ENCODE data around the gene MET. TPM values are rescaled to one million over a fixed set of nuclear protein-coding genes. Genes with fewer than 3 reads are reported as not detected.

The MET gene
- total and polyA plus RNA-seq, 8 donors: 2.0 to 23.5 (median 13.4) TPM

DNA sequence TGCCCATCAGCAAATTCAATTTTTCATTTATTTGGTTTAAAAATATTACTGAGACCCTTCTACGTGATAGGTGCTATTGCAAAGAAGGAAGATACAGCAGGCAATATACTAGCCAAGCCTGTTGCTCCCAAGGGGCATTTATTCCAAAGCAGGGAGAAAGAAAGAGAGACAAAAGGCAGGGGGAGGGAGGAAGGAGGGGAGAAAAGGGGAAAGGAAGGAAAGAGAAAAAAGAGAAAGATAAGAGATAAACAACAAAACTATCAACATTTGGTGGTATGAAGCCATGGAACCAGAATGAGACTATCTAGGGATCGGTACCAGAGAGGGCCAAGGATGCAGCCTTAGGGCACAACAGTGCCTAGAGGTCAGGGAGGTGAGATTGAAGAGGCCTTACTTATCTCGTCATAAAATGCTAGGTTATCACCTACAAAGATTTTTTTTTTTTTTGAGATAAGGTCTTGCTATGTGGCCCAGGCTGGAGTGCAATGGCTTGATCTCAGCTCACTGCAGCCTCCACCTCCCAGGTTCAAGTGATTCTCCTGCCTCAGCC, 135.1 kb downstream of the MET start:
- Histone ChIP-seq H3K4me1 (peaks cover 20 to 27% (median 23%) of the 10 kb centered on the region in 3 donors), H3K4me3 (no peak overlapping the region), H3K9me3 (no peaks in the 10 kb centered on the region), H3K27ac (no peak overlapping the region), H3K36me3 (no peaks in the 10 kb centered on the region), H3K27me3 (no peaks in the 10 kb centered on the region)
- no peak for FAIRE-seq
- TF ChIP-seq, protein P1, sequence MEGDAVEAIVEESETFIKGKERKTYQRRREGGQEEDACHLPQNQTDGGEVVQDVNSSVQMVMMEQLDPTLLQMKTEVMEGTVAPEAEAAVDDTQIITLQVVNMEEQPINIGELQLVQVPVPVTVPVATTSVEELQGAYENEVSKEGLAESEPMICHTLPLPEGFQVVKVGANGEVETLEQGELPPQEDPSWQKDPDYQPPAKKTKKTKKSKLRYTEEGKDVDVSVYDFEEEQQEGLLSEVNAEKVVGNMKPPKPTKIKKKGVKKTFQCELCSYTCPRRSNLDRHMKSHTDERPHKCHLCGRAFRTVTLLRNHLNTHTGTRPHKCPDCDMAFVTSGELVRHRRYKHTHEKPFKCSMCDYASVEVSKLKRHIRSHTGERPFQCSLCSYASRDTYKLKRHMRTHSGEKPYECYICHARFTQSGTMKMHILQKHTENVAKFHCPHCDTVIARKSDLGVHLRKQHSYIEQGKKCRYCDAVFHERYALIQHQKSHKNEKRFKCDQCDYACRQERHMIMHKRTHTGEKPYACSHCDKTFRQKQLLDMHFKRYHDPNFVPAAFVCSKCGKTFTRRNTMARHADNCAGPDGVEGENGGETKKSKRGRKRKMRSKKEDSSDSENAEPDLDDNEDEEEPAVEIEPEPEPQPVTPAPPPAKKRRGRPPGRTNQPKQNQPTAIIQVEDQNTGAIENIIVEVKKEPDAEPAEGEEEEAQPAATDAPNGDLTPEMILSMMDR (IDR thresholded peaks at IDR 0.05): no peak
- 79 to 83% methylated on average over 3 of the region's 3 CpGs for WGBS, 2 donors
- no peak for DNase-seq
- ATAC-seq: no peak
- intact Hi-C loops (cut with DNase I): loop anchor here in 1 of 3 donors (5.0 kb wide), 1 partner anchor 205 kb away; no protein-coding TSS in a partner anchor

DNA sequence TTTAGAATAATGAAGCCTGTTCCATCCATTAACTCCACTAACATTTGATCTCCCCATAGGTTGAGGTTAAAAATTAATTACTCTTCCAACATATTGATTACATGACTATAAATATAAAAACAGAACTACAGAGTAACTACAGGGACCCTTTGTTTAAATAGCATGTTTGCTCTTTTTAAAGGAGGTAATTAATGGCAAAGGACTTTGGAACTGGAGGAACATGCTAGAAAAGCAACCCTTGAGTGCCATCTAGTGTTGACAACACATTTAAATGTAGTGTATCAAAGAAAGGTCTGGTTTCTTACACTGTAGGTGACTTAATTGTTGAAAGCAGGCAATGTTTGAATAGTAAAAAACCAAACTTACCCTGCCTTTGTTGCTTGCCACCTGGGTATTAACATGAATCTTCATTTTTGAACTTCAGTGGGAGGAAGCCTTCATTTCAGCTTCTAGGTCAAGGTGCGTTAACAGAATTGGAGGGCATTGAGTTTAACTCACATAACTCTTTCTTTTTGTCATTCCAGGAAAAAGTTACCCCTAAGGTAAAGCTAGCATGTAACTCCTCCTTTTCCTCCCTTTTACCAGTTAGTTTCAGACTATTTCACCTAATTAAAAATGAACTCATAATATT, 137.8 kb downstream of the MET start:
- Histone ChIP-seq H3K4me1 (peaks cover 23 to 27% (median 26%) of the 10 kb centered on the region in 3 donors), H3K9me3 (no peaks in the 10 kb centered on the region), H3K27ac (peak overlapping the region; percentile 30 to 84 (median 66)), H3K27me3 (no peaks in the 10 kb centered on the region), H3K36me3 (no peaks in the 10 kb centered on the region), H3K4me3 (no peak overlapping the region)
- intact Hi-C loops (cut with DNase I): loop anchor here in 1 of 3 donors (5.0 kb wide), 1 partner anchor 207 kb away; no protein-coding TSS in a partner anchor
- peak; percentile 77 for FAIRE-seq
- 32 to 48% methylated on average over 1 of the region's 1 CpG for WGBS, 2 donors
- TF ChIP-seq, protein P1 (IDR thresholded peaks at IDR 0.05): peak in 3 of 4 donors; percentile 36 to 57 (median 48)
- peak; percentile 88 to 96 (median 94) for ATAC-seq
- peak in 3 of 6 donors; percentile 32 to 39 (median 37) for DNase-seq

DNA sequence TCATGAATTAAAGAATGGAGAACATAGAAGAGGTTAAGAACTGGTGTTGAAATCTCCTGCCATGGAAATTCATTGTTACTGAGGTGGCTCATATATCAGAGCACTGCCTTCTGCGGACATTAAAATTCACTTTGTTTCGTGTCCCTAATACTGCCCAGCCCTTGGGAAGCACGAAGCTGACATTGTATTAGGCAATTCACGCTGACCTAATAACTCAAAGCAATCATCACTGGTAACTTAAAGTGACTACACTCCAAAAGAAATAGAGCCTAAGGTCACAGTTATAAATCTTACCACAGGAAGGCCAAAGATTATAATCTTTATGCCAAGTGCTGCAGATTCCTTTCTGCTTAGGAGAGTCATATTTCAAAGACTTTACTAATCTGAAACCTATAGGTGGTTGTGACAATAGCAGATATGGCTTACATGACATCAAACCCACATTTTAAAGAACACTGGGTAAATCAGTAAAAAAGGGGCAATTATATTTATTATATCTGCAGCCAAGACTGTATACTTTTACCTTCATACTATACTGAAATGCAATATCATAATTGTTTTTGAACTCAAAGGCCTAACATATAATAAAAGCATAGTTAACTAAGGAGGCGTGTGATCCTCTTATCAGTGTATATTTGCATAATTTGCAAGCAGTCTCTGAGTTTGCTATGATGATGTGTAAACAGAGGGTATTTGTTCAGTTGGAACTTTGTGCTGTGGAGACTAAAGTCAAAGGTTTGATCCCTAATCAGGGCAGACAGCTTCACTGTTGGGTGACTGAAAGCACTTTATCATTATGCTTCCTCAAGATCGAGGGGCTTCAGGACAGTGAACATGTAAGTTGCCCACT, 138.5 kb downstream of the MET start:
- intact Hi-C loops (cut with DNase I): no loop called here
- peak overlapping the region; percentile 30 to 84 (median 66) for H3K27ac ChIP-seq
- ATAC-seq: peak; percentile 57 to 74 (median 68)

DNA sequence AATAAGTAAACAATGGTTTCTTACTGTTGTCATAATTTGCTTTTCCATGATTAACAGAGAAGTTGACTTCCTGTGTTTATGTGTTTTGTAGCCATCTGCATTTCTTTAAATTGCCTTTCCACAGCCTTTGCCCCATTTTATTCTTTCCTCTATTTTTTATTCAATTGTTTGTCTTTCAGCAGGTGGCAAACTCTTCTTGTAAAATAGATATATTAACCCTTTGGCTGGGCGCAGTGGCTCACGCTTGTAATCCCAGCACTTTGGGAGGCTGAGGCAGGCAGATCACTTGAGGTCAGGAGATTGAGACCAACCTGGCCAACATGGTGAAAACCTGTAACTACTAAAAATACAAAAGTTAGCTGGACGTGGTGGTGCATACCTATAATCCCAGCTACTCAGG, 139.8 kb downstream of the MET start:
- no peak overlapping the region for H3K27ac ChIP-seq
- no peaks in the 10 kb centered on the region for H3K36me3 ChIP-seq
- WGBS, 2 donors: 86 to 99% methylated on average over 3 of the region's 3 CpGs
- TF ChIP-seq, protein P1 (IDR thresholded peaks at IDR 0.05): no peak
- DNase-seq (no peak), ATAC-seq (no peak), FAIRE-seq (no peak)
- no peak overlapping the region for H3K4me3 ChIP-seq
- no peaks in the 10 kb centered on the region for H3K9me3 ChIP-seq
- intact Hi-C loops (cut with DNase I): no loop called here
- peaks cover 23 to 27% (median 26%) of the 10 kb centered on the region in 3 donors for H3K4me1 ChIP-seq
- H3K27me3 ChIP-seq: no peaks in the 10 kb centered on the region

More for the DNA sequence above, 138.5 kb downstream of the MET start:
- FAIRE-seq (no peak), DNase-seq (peak in 1 of 6 donors; percentile 26)
- Histone ChIP-seq H3K9me3 (no peaks in the 10 kb centered on the region), H3K36me3 (no peaks in the 10 kb centered on the region), H3K4me3 (no peak overlapping the region), H3K4me1 (peaks cover 23 to 27% (median 26%) of the 10 kb centered on the region in 3 donors), H3K27me3 (no peaks in the 10 kb centered on the region)
- WGBS, 2 donors: 11 to 13% methylated on average over 6 of the region's 6 CpGs
- TF ChIP-seq, protein P1 (IDR thresholded peaks at IDR 0.05): no peak
